A375 (cell line): ENCODE results near the gene RIMS1. TPM values are rescaled to one million over a fixed set of nuclear protein-coding genes. Genes with fewer than 3 reads are reported as not detected.

Source experiments
- total RNA-seq: library from RNA; depleted of rRNA; stranded (reverse); fragments of >200 nt; shearing (Covaris generic); gene quantifications from 2 replicates; pipeline ENCODE4 v1.2.3, GENCODE V29; 2014; rRNA removed

The RIMS1 gene, protein sequence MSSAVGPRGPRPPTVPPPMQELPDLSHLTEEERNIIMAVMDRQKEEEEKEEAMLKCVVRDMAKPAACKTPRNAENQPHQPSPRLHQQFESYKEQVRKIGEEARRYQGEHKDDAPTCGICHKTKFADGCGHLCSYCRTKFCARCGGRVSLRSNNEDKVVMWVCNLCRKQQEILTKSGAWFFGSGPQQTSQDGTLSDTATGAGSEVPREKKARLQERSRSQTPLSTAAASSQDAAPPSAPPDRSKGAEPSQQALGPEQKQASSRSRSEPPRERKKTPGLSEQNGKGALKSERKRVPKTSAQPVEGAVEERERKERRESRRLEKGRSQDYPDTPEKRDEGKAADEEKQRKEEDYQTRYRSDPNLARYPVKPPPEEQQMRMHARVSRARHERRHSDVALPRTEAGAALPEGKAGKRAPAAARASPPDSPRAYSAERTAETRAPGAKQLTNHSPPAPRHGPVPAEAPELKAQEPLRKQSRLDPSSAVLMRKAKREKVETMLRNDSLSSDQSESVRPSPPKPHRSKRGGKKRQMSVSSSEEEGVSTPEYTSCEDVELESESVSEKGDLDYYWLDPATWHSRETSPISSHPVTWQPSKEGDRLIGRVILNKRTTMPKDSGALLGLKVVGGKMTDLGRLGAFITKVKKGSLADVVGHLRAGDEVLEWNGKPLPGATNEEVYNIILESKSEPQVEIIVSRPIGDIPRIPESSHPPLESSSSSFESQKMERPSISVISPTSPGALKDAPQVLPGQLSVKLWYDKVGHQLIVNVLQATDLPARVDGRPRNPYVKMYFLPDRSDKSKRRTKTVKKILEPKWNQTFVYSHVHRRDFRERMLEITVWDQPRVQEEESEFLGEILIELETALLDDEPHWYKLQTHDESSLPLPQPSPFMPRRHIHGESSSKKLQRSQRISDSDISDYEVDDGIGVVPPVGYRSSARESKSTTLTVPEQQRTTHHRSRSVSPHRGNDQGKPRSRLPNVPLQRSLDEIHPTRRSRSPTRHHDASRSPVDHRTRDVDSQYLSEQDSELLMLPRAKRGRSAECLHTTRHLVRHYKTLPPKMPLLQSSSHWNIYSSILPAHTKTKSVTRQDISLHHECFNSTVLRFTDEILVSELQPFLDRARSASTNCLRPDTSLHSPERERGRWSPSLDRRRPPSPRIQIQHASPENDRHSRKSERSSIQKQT (N-terminal part only)
- 0.94 and 1.5 TPM in 2 replicates for total RNA-seq

DNA sequence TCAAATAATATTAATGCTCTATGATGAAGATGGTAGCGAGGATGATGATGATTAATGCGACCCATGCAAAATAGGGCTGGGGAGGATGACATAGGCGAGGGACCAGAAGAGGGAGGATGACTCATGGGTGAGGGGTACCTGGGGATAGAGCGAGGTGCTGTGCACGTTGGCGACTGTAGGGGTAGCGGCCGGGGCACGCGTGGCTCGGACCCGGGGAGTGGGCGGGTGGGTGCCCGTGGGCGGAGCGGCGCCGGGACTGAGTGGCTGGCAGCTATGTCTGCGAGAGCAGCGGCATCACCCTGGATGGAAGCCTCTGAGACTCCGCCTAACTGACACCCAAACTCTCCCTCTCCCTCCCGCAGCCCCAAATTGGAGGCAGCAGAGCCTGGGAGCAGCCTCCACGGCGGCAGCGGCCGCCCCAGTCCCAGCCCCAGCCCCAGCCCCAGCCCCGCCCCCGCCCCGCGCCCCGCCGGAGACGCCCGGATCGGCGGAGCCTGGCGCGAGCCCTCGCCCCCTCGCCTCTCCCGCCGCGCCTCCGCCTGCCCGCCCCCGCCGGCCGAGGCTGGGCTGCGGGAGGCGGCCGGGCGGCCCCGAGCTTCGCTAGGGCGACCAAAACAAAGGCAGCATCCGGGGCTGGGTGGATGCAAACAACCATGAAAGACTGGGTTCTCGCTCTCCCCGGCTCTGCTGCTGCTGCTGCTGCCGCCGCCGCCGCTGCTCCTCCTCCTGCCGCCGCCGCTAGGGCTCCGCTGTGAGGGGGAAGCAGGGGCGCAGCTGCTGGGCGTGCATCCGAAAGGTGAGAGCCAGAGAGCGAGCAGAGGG is at the start of gene RIMS1:
Gene RIMS1, plus strand, starts transcription at position 367 of the 822 bp plus-strand sequence. CDS start 474 bp downstream, outside the sequence.

